HG02981 (cell line): ENCODE data around the gene NEK6.

ENCODE experiments used
- ATAC-seq: cut with Tn5 transposase; IDR thresholded peaks from one replicate; pipeline ENCODE4 v1.9.1; 2021; ENCODE audit warnings: mild to moderate bottlenecking, moderate library complexity; ENCODE audit not compliant: unreplicated experiment

The NEK6 gene

GRCh38 chr9:124260769-124261603 is 3.2 kb downstream of the NEK6 start:
- ATAC-seq, result no peak

GRCh38 chr9:124261736-124262648 is 4.2 kb downstream of the NEK6 start:
- ATAC-seq, result no peak

- ATAC-seq, result no peak
Measured at GRCh38 chr9:124262649-124262972, 4.9 kb downstream of the NEK6 start.

- ATAC-seq, result no peak
Measured at GRCh38 chr9:124263213-124263612, 5.5 kb downstream of the NEK6 start.

GRCh38 chr9:124263800-124264426 is 6.2 kb downstream of the NEK6 start:
- no peak for ATAC-seq

- ATAC-seq, result peak; percentile 47
Measured at GRCh38 chr9:124264823-124265233, 7.1 kb downstream of the NEK6 start.

- no peak for ATAC-seq
Measured at GRCh38 chr9:124265551-124265950, 7.8 kb downstream of the NEK6 start.

- no peak for ATAC-seq
Measured at GRCh38 chr9:124266139-124266825, 8.5 kb downstream of the NEK6 start.

GRCh38 chr9:124266826-124267201 is 9.1 kb downstream of the NEK6 start:
- ATAC-seq, result no peak

GRCh38 chr9:124267271-124267807 is 9.6 kb downstream of the NEK6 start:
- ATAC-seq, result no peak

- ATAC-seq, result no peak
Measured at GRCh38 chr9:124268248-124268647, 10.5 kb downstream of the NEK6 start.

- ATAC-seq, result no peak
Measured at GRCh38 chr9:124268661-124269060, 10.9 kb downstream of the NEK6 start.

GRCh38 chr9:124269556-124269955 is 11.8 kb downstream of the NEK6 start:
- no peak for ATAC-seq

- no peak for ATAC-seq
Measured at GRCh38 chr9:124270504-124271335, 13.0 kb downstream of the NEK6 start.

GRCh38 chr9:124271660-124272059 is 13.9 kb downstream of the NEK6 start:
- ATAC-seq, result no peak

- no peak for ATAC-seq
Measured at GRCh38 chr9:124272118-124272517, 14.4 kb downstream of the NEK6 start.

- no peak for ATAC-seq
Measured at GRCh38 chr9:124272979-124273378, 15.2 kb downstream of the NEK6 start.

GRCh38 chr9:124273427-124274160 is 15.8 kb downstream of the NEK6 start:
- no peak for ATAC-seq

- ATAC-seq, result no peak
Measured at GRCh38 chr9:124274226-124274625, 16.5 kb downstream of the NEK6 start.
